HepG2 (cell line): ENCODE results near the gene SRSF4. TPM values are rescaled to one million over a fixed set of nuclear protein-coding genes. Genes with fewer than 3 reads are reported as not detected.
A peak's percentile ranks its signal among the peaks of the same experiment; 100 is the strongest.

Experiments
- ATF1 ChIP-seq: IDR thresholded peaks from 2 replicates; pipeline ENCODE4 v1.6.1; 2016; ENCODE audit warnings: mild to moderate bottlenecking, control low read depth
- FOXO1 ChIP-seq: sonication (generic); formaldehyde crosslinking; IDR thresholded peaks from 2 replicates; pipeline ENCODE4 v1.4.0; 2020; ENCODE audit warnings: missing genetic modification reagents
- KLF11 ChIP-seq: IDR thresholded peaks from 2 replicates; pipeline ENCODE4 v1.6.1; 2016; ENCODE audit warnings: missing compliant biosample characterization
- KLF16 ChIP-seq, 2 experiments: sonication (generic) in 1 of 2; formaldehyde crosslinking in 1 of 2; IDR thresholded peaks; 2 replicates each; pipeline versions ENCODE4 v1.6.1 to v1.8.0; 2016 to 2023; ENCODE audit warnings: missing genetic modification reagents in 2 of 2, missing compliant biosample characterization in 1 of 2
- MAFK ChIP-seq, 2 experiments: IDR thresholded peaks in 1 of 2; conservative IDR thresholded peaks in 1 of 2; 2 replicates each; pipeline ENCODE4 v1.6.1; 2011; ENCODE audit warnings: improper control_type of control experiment in 2 of 2, low read length in 2 of 2
- NCOR1 ChIP-seq: fragments of 200-600 bp; sonication (generic); IDR thresholded peaks from 2 replicates; pipeline ENCODE4 v1.7.0; 2017; ENCODE audit warnings: antibody characterized with exemption, low read length, borderline replicate concordance
- NFIB ChIP-seq: sonication (generic); formaldehyde crosslinking; IDR thresholded peaks from 2 replicates; pipeline ENCODE4 v1.9.0; 2021; ENCODE audit warnings: missing genetic modification reagents, mild to moderate bottlenecking, borderline replicate concordance
- RFXAP ChIP-seq: sonication (generic); formaldehyde crosslinking; IDR thresholded peaks from 2 replicates; pipeline ENCODE4 v1.4.0; 2020; ENCODE audit warnings: missing genetic modification reagents, borderline replicate concordance
- SIN3A ChIP-seq: IDR thresholded peaks from 2 replicates; pipeline ENCODE4 v1.6.1; 2011; ENCODE audit warnings: low read depth, mild to moderate bottlenecking, control low read depth, low read length, borderline replicate concordance
- SPEN ChIP-seq: sonication (generic); formaldehyde crosslinking; IDR thresholded peaks from 2 replicates; pipeline ENCODE4 v1.5.1; 2020; ENCODE audit warnings: low read depth, mild to moderate bottlenecking, missing genetic modification reagents
- TRIM24 ChIP-seq: sonication (generic); formaldehyde crosslinking; IDR thresholded peaks from 2 replicates; pipeline ENCODE4 v1.8.0; 2022; ENCODE audit warnings: mild to moderate bottlenecking, missing genetic modification reagents
- ZKSCAN8 ChIP-seq: IDR thresholded peaks from 2 replicates; pipeline ENCODE4 v1.6.1; 2016; ENCODE audit warnings: borderline replicate concordance, missing genetic modification reagents, missing compliant biosample characterization
- ZMYM2 ChIP-seq: sonication (generic); formaldehyde crosslinking; IDR thresholded peaks from 2 replicates; pipeline ENCODE4 v1.8.0; 2022; ENCODE audit warnings: mild to moderate bottlenecking, missing genetic modification reagents
- ZNF180 ChIP-seq: sonication (generic); formaldehyde crosslinking; IDR thresholded peaks from 2 replicates; pipeline ENCODE4 v1.4.0; 2020; ENCODE audit warnings: low read depth, missing genetic modification reagents, borderline replicate concordance
- ZNF256 ChIP-seq: sonication (generic); formaldehyde crosslinking; conservative IDR thresholded peaks from 2 replicates; pipeline ENCODE4 v1.4.0; 2020; ENCODE audit warnings: missing genetic modification reagents
- ZNF343 ChIP-seq: sonication (generic); formaldehyde crosslinking; IDR thresholded peaks from 2 replicates; pipeline ENCODE4 v1.4.0; 2020; ENCODE audit warnings: mild to moderate bottlenecking, missing genetic modification reagents
- ZNF556 ChIP-seq: sonication (generic); formaldehyde crosslinking; IDR thresholded peaks from 2 replicates; pipeline ENCODE4 v1.4.0; 2020; ENCODE audit warnings: mild to moderate bottlenecking, missing genetic modification reagents, borderline replicate concordance
- ZNF569 ChIP-seq: sonication (generic); formaldehyde crosslinking; IDR thresholded peaks from 2 replicates; pipeline ENCODE4 v1.5.0; 2020; ENCODE audit warnings: mild to moderate bottlenecking, missing genetic modification reagents, moderate library complexity, borderline replicate concordance
- ZNF7 ChIP-seq: IDR thresholded peaks from 2 replicates; pipeline ENCODE4 v1.6.1; 2016; ENCODE audit warnings: missing biosample characterization, missing genetic modification reagents
- ZNF720 ChIP-seq: sonication (generic); formaldehyde crosslinking; IDR thresholded peaks from 2 replicates; pipeline ENCODE4 v1.4.0; 2020; ENCODE audit warnings: missing genetic modification reagents
- ZNF781 ChIP-seq: sonication (generic); formaldehyde crosslinking; IDR thresholded peaks from 2 replicates; pipeline ENCODE4 v1.5.1; 2020; ENCODE audit warnings: borderline replicate concordance, mild to moderate bottlenecking, missing genetic modification reagents; ENCODE audit errors: not compliant biosample characterization
- polyA plus RNA-seq, 8 experiments: library from polyadenylated mRNA; depleted of rRNA in 3 of 8; stranded (reverse) in 7 of 8; unstranded in 1 of 8; fragments of >200 nt; fragmentation: Illumina TruSeq in 4 of 8; extraction: Trizol in 4 of 8; gene quantifications; 2 replicates each; pipeline versions ENCODE4 v1.2.1 to v1.2.3, GENCODE V29; 2011 to 2016; ENCODE audit warnings: low read depth in 4 of 8, missing spikeins in 1 of 8, mixed read lengths in 1 of 8; ENCODE audit not compliant: insufficient read depth in 1 of 8
- total RNA-seq, 5 experiments: library from RNA; depleted of rRNA; stranded (reverse); fragments of >200 nt; fragmentation: Illumina TruSeq; extraction: Trizol; gene quantifications; 2 replicates each; pipeline ENCODE4 v1.2.3, GENCODE V29; 2016; ENCODE audit warnings: low read depth in 1 of 5
- TF ChIP-seq, protein P1 (sequence below): fragments of 450-650 bp; IDR thresholded peaks from 2 replicates; pipeline ENCODE4 v1.6.1; 2017; ENCODE audit warnings: mild to moderate bottlenecking
- TF ChIP-seq, protein P2 (sequence below): sonication (generic); formaldehyde crosslinking; IDR thresholded peaks from 2 replicates; pipeline ENCODE4 v1.4.0; 2020; ENCODE audit warnings: low read depth, mild to moderate bottlenecking, missing genetic modification reagents
- TF ChIP-seq, protein P3 (sequence below): sonication (generic); formaldehyde crosslinking; IDR thresholded peaks from 2 replicates; pipeline ENCODE4 v1.4.0; 2020; ENCODE audit warnings: missing genetic modification reagents

The SRSF4 gene
- total and polyA plus RNA-seq, 2 of the 13 experiments (the other 11 are each of a cell fraction or from before 2014, with no cell fraction given): 37.7 to 50.9 TPM

DNA sequence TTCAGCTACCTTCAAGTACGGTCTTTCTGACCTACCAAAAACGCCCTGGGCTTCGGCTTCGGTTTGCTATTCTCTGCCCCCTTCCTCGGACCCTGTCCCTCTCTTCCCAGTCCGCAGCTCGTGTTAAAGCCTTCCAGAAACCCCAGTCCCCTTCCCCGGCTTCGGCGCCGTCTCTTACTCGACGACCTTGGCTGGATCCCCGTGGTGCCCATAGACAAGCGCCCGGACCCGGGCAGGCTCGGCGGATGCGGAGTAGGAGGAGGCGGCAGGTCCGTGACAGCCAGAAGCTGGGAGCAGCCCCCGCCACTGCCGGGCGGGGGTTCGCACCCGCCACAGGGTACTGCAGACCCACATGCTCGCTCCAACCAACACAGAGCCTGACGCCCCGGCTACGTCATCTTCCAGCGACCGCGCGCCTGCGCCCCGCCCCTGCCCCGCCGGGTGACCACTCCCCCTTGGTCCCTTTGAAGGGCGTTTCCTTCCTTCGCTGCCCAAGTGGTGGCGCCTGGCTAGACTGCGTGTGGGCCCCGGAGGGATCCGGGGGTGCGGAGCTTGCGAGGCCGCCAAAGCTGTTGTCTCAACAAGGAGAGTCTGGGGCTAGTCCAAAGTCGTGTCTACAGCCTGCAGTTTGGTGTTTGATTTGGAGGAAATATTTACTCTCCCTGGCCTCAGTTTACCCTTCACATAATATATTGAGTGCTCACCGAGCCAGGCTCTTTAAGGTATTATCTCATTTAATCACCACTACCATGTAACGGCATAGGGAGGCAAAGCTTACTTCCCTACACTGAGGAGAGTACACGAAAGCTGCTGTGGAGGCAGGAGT is 49.1 kb upstream of the SRSF4 start, which contains the start of gene MECR (continued):
- no peak for TF ChIP-seq ZNF569 (CRISPR knock-in tag)
- peak; percentile 98 for TF ChIP-seq ATF1
- no peak for TF ChIP-seq ZNF256 (CRISPR knock-in tag)
- no peak for TF ChIP-seq FOXO1 (CRISPR knock-in tag)
- TF ChIP-seq, protein P1, sequence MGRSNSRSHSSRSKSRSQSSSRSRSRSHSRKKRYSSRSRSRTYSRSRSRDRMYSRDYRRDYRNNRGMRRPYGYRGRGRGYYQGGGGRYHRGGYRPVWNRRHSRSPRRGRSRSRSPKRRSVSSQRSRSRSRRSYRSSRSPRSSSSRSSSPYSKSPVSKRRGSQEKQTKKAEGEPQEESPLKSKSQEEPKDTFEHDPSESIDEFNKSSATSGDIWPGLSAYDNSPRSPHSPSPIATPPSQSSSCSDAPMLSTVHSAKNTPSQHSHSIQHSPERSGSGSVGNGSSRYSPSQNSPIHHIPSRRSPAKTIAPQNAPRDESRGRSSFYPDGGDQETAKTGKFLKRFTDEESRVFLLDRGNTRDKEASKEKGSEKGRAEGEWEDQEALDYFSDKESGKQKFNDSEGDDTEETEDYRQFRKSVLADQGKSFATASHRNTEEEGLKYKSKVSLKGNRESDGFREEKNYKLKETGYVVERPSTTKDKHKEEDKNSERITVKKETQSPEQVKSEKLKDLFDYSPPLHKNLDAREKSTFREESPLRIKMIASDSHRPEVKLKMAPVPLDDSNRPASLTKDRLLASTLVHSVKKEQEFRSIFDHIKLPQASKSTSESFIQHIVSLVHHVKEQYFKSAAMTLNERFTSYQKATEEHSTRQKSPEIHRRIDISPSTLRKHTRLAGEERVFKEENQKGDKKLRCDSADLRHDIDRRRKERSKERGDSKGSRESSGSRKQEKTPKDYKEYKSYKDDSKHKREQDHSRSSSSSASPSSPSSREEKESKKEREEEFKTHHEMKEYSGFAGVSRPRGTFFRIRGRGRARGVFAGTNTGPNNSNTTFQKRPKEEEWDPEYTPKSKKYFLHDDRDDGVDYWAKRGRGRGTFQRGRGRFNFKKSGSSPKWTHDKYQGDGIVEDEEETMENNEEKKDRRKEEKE: no peak
- peak; percentile 96; the same call in 1 of the 2 replicates for TF ChIP-seq SIN3A
- TF ChIP-seq NCOR1: peak; percentile 23; the same call in 1 of the 2 replicates
- no peak for TF ChIP-seq ZNF343 (CRISPR knock-in tag)
- TF ChIP-seq TRIM24 (CRISPR knock-in tag): no peak
- TF ChIP-seq NFIB (CRISPR knock-in tag): no peak
- TF ChIP-seq, protein P2, sequence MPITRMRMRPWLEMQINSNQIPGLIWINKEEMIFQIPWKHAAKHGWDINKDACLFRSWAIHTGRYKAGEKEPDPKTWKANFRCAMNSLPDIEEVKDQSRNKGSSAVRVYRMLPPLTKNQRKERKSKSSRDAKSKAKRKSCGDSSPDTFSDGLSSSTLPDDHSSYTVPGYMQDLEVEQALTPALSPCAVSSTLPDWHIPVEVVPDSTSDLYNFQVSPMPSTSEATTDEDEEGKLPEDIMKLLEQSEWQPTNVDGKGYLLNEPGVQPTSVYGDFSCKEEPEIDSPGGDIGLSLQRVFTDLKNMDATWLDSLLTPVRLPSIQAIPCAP: no peak
- TF ChIP-seq ZKSCAN8 (CRISPR knock-in tag): no peak
- TF ChIP-seq, protein P3, sequence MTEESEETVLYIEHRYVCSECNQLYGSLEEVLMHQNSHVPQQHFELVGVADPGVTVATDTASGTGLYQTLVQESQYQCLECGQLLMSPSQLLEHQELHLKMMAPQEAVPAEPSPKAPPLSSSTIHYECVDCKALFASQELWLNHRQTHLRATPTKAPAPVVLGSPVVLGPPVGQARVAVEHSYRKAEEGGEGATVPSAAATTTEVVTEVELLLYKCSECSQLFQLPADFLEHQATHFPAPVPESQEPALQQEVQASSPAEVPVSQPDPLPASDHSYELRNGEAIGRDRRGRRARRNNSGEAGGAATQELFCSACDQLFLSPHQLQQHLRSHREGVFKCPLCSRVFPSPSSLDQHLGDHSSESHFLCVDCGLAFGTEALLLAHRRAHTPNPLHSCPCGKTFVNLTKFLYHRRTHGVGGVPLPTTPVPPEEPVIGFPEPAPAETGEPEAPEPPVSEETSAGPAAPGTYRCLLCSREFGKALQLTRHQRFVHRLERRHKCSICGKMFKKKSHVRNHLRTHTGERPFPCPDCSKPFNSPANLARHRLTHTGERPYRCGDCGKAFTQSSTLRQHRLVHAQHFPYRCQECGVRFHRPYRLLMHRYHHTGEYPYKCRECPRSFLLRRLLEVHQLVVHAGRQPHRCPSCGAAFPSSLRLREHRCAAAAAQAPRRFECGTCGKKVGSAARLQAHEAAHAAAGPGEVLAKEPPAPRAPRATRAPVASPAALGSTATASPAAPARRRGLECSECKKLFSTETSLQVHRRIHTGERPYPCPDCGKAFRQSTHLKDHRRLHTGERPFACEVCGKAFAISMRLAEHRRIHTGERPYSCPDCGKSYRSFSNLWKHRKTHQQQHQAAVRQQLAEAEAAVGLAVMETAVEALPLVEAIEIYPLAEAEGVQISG (CRISPR knock-in tag): peak; percentile 80
- no peak for TF ChIP-seq ZNF180 (CRISPR knock-in tag)
- no peak for TF ChIP-seq ZMYM2 (CRISPR knock-in tag)
- 0 out of 2 replicates have a peak, but pooled peaks have one; percentile 63 for TF ChIP-seq KLF11 (CRISPR knock-in tag)
- TF ChIP-seq SPEN (CRISPR knock-in tag): peak; percentile 82
- no peak for TF ChIP-seq ZNF556 (CRISPR knock-in tag)
- no peak for TF ChIP-seq ZNF7
- TF ChIP-seq RFXAP (CRISPR knock-in tag): peak; percentile 77
- peak in 1 of 2 experiments; percentile 79; a peak in 1 of 4 replicates for TF ChIP-seq KLF16 (CRISPR knock-in tag; IDR thresholded peaks at IDR 0.05)
- peak; percentile 81 for TF ChIP-seq ZNF781
- TF ChIP-seq ZNF720 (CRISPR knock-in tag): no peak
- no peak for TF ChIP-seq MAFK (conservative IDR thresholded peaks at IDR 0.05 in 1 of 2, IDR thresholded peaks at IDR 0.05 in 1 of 2; ENCODE audit: low read length in 2 of 2)
